ENCODE data around the gene ATP8A1.
"Not testable (repeated sequence)": the region's sequence is repeated elsewhere in the genome, so short reads cannot be mapped to it uniquely, and the experiment has no call there.

ATP8A1 gene

DNA sequence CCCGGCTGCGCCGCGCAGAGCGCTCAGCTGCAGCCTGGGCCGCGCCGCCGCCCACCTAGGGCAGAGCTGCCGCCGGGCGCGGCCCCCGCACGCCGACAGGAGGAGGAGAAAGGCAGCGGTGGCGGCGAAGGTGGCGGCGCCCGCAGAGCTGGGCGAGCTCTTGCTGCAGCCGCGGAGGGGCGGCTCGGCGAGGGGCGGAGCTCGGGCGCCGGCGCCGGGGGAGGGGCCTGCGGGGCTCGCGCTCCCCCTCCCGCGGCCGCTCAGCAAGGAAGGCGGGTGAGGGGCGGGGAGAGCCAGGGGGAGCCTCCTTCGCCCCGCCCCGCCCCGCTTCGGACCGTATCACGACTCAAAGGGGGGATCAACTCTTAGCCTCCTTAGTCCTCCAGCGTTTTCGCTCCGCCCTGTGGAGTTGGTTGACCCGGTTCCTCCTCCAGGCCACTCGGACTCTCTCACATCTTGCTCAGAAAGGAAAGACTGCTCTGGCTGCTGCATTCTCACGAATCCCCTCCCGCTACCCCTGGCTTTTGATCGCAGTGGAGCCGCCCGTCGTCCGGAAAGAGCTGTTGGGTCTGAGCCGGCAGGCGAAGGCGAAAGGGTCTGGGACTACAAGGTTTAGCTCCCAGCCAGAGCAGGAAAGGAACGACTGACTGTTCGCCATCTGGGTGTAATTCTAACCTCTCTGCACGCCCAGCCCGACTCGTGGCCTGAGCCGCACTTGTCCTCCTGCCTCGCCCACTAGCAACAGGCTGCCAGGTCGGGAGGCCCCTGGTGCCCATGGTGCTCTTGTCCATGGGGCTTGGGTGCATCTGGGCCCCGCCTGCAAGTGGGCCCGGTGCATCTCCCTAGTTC, at the start of gene ATP8A1:
Gene ATP8A1 (minus strand): TSS at position 162 of the 849 bp plus-strand sequence. CDS start 232 bp downstream, outside the sequence.
- FAIRE-seq, result no peak

DNA sequence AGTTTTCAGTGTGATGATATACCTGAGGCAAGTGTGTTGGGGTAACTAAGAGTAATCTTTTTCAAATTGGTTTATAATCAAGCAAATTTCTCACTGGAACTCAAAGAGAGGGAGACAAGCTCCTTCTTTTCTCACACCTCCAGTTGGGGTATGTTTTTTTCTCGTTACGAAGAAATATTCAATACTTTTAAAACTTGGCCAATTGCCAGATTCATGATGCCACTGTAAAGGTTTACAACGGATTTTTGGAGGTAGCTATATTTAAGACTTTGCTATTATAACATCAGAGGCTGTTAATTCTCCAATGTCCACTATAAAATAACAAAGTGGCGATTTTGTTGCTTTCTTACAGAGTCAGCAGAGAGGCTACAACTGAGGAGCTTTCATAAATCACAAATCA, 49.2 kb upstream of the ATP8A1 start:
- no peak for FAIRE-seq

DNA sequence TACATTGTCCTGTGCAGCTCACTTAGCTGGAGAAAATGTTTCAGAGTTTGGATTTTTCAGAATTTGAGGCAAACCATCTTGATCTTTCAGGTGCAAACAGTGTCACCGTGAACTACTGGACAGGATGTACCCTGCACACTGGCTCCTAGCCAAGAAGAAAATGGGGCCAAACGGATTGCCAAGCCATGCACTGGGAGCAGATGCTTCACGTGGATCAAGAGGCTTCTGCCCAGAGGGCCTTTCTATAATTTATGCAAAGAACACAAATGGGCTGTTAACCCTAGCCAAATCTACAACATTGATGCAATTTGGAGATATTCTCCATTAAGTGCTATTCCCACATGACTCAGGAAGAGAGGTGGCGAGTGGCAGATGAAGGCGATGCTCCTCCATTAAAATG, 46.9 kb upstream of the ATP8A1 start:
- no peak for FAIRE-seq

DNA sequence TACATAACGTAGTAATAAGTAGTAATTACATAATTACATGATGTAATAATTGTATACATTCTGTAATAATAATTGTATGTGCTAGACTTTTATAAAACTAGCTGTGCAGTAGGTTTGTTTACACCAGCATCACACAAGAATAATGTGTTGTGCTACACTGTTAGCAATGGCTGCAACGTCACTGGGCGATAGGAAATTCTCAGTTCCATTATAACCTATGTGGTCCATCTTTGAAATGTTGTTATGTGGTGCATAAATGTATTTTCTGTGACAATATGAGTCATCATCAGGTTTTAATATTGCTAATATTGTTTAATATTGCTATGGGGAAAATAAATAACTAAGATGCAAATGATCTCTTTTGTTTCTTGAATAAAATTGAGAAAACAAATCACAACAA, 46.0 kb upstream of the ATP8A1 start:
- FAIRE-seq, result no peak

DNA sequence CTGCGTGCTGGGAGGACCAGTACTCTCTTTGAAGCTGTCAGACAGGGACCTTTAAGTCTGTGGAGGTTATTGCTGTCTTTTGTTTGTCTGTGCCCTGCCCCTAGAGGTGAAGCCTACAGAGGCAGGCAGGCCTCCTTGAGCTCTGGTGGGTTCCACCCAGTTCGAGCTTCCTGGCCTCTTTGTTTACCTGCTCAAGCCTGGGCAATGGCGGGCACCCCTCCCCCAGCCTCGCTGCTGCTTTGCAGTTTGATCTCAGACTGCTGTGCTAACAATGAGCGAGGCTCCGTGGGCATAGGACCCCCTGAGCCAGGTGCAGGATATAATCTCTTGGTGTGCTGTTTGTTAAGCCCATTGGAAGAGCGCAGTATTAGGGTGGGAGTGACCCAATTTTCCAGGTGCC, 44.9 kb upstream of the ATP8A1 start:
- not testable (repeated sequence) for FAIRE-seq

DNA sequence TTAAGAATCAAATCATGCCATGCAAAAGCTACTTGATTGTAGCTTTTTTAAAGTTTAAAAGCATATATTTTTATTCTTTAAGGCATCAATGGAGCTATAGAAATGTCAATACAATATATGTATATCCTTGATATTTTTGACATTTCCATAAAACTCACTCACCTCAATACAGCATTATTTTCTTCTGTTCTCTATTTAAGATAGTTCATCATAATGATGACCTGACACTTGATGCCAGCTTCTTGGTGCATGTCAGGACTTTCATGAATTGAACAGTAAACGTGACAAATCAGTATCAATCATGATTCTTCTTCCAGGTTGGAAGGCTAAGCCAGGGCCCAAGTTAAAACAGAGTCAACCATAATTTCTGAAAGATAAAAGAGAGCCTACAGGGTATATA, 33.6 kb upstream of the ATP8A1 start:
- no peak for FAIRE-seq

DNA sequence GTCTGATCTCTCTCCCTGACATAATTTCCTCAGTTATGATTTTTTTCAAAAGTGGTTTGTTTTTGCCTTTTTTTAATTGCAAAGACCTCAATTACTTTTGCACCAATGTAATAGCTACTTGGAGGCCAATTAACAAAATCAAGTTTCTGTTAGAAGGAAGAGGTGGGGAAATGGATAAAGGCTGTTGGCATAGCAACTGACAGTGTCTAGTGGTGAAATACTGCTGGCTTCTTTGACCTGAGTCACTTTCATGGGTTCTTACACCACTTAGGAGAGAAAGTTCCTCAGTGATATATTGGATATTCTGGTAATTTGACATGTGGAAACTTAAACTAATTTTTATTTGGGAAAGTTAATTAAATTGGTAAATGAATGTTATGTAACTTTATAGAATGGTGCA, 26.5 kb upstream of the ATP8A1 start:
- FAIRE-seq, result no peak

DNA sequence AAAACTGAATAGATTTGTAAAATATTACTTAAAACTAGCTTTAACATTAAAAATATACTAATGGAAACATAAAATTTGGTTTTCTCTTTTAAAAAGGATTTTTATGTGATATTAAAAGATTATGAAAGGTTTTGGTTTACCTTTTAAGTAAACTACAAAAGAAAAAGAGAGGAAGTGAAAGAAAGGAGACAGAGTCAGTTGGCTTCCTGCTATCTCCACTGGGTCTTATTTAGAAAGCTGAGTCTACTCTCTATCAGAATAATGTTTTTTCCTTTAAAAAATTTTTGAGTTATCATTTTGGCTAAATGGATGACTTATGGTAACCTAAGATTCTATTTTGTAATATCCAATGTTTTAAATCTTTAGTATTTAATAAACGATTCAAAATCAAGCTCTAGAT, 21.6 kb upstream of the ATP8A1 start:
- peak; percentile 41 for FAIRE-seq

DNA sequence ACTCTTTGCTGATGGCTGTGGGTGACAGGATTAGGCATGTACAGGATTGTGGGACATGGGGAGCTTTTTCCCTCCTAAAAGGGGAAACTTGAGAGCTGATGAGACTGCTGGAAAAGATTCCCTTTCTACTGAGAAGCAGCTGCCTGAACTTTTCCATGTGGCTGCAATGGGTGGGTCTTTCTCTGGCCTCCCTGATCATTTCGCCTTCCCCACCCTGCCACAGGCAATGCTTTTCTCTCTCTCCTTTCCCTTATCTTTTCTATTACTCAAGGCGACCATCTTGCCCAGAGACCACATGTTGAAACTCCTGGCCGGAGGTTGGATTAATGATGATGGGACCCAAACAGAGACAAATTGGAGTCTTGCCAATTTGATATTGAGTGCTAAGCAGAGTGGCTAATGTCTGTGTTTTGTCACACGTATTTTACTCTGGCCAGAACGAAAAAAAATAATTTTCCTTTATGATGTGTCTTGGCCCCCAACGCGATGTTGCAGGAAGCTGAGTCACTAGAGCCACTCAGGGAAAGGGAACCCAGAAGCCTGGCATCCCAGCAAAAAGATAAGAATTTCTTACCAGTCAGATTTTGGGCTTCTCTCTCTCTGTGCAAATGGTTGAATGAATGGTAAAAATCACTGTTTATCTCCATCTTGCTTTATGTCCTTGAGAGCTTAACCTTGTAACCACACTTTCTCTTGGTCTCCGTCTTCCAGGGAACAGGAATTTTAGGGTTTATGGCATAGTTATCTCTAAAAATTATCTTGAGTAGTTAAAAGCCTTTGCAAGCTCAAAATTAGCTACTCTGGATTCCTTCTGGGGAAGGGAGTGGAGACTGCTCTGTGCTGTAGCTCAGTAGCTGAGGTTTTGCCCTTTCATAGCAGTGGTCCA, 19.4 kb upstream of the ATP8A1 start:
- no peak for FAIRE-seq

DNA sequence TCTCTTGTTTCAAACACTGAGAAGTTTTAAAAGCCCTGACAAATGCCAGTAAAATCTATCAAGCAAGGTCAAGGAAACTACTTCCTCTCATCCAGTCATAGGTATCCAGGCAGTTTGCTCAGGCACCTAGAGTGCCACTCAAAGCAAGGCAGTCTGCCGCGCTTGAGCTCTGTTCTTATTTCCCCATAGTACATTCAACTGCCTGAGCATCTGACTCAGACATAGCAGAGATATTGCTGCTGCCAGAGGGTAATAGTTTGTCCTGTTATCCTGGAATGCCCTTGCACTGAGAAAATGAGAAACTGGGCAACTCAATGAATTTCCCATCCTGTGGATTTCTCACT, 16.1 kb upstream of the ATP8A1 start:
- FAIRE-seq, result no peak

DNA sequence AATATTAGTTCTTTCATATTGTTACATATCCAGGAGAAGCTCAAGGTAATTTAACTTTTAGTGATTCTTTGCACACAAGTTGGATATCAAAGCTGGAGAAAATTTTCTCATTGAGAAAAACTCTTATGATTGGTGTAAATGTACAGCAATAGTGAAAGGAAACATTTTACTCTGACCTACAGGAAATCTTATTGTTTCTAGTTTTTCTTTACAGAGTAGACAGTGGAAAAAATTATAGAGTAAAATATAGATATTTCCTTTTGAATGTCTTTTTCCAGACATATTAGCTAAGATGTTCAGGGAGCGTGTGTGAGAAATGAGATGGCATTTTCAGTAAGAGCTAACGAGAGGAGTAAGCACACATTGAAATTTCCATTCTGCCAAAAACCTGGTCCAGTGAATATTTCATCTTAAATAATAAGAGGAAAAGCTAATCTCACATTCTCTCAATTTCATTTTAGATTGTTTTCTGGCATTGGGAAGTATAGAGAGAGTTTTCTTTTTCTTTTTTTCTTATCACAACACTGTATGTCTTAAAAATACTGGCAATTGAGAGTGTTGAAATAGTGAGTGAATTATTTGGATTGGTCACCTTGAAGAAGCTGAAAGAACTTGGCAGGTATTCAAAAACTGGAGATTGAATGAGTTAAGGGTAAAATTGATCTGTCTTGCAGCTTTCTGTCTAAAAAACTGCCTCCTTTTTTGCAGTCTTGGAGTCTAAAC, 15.6 kb upstream of the ATP8A1 start:
- no peak for FAIRE-seq

DNA sequence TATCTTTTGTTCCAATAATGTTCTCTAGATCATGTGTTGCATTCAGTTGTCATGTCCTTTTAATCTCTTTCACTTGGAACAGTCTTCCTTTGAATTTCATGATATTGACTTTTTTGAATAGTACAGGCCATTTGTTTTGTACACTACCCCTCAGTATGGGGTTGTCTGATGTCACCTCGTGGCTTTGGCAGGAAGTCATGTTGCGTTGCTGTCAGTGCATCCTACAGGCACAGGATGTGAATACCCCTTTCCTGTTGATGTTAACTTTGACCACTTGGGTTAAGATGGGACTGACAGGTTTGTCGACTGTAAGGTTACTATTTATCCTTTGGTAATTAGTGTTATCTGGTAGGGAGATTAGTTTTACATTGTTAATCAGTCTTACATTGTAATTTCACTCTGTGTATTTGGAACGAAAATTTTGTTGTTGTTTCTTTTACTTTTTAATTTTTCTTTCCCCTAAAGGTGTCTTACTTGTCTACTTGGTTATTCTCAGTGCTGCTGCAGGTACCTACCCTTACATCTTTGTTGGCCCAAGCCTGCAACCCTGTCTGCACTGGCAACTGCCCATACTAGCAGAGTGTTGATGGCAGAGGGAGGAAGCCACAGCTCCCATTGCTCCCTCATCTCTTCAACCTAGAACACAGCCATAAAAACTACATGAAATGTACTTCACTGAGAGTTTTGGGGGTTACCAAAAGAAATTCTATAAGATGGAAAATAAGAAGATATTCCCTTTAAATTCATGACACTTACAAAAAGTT, 14.7 kb upstream of the ATP8A1 start:
- FAIRE-seq, result no peak

DNA sequence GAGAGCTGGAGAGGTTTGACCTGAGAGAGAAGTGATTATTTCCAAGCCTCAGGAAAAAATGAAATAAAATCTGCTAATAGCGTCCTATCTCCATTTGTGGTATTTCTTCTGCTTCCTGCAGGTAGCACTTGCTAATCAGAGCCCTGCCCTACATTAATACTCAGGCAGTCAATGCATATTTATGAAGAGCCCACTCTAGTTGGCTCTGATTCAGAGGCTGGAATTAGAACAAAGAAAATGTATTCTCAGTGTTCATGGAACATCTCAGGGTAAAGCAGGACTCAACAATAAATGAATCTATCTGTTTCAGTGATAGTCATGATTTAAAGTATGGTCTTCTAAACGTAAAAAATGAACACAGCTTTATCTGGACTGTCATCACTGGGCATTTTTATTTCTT, 1.4 kb upstream of the ATP8A1 start:
- no peak for FAIRE-seq

DNA sequence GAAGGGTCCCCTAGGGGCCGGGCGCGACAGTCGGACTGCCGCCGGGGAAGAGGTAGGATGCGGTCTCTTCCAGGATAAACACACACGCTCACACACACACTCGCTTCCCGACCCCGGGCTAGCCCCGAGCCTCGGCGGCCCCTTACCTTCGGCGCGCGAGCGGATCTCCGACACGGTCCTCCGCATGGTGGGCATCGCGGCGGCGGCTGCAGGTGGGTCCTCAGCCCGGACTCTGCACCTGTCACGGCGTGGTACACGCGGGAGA, 294 bp downstream of the ATP8A1 start:
- FAIRE-seq, result no peak

DNA sequence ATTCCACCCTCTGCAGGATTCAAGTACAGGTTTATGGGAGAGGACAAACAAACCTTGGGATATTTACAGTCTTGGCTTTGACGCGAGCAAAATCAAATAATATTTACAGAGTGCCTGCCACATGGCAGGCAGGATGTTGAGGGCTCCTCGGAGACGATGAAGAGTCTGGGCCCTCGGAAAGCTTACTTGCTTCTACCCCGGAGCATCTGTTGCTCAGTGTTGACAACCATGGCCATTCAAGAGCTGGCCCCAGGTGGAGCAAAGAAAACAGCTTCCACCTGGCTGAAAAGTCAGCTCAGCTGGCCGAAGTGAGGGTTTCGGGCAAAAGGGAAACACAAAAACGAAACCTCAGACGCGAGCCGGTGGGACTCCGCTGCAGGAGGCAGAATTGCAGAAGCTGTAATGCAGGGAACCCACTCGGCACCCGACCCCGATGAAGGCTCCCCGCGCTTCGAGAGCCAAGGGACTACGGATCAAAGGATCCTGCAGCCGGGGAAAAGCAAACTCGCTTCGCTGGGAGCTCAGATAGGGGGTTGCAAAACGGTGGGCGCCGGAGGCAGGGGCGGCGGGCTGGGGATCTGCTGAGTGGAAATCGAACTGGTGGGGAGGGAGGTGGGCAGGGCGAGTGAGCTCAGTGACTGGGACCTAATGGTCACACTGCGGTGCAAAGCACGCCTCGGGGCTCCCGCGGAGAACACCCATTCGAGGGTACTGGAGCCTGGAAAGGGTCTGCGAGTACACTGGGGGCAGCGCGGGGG, 805 bp downstream of the ATP8A1 start:
- FAIRE-seq, result no peak

DNA sequence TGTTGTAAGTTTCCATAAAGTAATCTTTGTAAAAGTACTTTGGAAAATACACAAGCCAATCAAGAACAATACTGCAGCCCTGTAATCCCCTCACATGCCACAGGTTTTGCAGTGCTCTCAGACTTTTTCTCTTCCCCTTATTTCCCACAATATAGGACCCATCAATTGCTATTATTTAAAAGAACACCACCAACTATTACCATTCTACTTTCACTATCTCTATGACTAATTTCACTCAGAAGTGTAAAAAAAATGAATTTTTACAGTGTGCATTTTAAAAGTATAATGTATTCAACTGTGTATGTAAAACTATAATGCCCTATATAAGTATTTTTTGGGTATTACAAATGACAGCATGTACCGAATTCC, 1.7 kb downstream of the ATP8A1 start:
- FAIRE-seq, result no peak

DNA sequence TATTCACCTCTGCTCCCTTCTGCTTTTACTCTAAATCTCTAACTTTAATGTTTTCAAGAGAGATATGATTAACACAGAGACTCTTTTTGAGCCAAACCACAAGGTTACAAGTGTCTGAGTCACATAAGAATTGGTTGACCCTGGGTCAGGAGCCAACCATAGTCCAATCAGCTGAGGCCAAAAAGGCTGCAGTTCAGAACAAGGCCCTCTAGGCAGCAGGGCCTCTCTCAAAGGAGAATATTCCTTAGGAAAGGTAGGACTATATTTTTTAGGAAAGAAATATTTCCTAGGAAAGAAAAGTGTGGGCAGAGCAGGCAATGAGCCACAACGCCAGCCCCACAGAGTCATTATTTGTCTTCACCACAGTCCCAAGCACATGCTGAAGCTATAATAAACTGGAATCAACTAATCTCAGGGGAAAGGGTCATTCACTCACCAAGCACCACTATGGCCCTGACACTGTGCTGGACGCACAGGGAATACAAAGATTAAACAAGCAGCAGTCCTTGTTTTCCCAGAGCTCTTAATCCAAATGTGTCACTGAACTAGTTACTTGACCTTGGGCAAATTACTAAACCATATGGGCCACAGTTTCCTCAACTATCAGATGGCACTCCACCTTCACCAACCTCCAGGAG, 2.2 kb downstream of the ATP8A1 start:
- FAIRE-seq, result no peak

DNA sequence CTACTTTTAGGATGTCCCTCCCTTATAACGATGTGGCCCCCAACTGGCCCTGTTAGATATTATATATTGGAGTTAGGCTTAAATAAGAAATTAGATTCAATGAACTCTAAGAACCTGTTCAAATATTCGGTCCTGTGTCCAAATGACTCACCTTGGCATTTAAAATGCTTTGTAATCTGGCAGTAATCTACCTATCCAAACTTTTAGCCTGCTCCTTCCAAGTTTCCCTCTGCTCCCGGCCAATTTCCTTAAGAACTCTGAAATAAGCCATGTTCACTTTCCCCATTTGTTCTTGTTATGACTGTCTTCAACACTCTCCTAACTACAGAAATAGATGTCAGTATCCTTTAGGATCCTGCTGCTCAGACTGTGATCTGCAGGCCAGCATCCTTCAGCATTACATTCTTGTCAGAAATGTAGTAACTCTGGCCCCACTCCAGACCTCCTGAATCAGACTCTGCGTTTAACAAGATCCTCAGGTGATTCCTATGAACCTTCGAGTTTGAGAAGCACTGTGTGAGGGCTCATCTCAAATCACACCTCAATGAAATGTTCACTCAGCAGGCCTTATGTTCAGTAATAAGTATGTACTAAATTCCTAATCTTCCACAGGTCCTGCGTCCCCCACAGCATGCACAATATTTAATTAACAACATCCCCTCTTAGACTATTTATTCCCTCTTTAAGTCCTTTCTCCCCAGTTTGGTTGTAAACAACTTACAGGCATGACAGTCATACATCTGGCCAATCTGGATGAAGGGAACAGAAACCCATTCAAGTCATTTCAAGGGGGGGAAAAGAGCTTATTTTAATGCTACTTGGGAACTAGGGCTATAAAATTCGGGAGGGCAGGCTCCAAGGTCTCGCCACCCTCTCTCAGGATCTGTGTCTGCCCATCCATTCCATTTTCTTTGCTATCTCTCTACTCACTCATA, 3.0 kb downstream of the ATP8A1 start:
- FAIRE-seq, result no peak

DNA sequence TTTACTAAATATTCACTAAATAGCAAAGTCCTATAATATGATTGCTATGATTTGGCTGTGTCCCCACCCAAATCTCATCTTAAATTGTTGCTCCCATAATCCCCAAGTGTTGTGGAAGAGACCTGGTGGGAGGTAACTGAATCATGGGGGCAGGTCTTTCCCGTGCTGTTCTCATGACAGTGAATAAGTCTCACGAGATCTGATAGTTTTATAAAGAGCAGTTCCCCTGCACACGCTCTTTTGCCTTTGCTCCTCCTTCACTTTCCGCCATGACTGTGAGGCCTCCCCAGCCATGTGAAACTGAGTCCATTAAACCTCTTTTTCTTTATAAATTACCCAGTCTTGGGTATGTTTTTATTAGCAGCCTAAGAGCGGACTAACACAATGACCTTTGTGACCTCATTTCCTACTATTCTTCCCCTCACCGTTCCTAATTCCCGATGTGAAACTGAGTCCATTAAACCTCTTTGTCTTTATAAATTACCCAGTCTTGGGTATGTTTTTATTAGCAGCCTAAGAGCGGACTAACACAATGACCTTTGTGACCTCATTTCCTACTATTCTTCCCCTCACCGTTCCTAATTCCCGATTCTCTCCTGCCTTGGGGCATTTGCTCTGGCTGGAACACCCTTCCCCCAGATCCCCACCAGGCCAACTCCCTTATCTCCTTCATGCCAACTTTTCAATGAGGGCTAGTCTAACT, 4.2 kb downstream of the ATP8A1 start:
- not testable (repeated sequence) for FAIRE-seq

DNA sequence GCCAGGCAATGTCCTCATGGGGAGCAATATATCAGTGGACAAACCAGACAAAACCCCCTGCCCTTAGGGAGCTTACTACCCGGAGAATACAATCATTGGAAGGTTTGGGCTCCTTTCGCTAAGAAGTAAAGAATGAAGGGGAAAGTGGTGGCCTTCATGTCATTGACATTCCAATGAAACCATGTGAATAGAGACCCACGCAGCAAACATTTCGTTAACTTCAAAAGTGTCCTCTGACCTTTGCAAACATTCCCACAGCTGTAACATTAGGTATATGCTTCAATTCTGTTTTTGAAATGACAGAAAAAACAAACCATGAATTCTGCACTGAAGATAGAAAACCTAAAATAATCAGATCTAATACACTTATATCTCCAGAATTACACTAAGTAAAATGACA, 7.0 kb downstream of the ATP8A1 start:
- FAIRE-seq, result no peak
